Kidney epithelial cell (primary cell): ENCODE results near the gene AARS2. TPM values are rescaled to one million over a fixed set of nuclear protein-coding genes. Genes with fewer than 3 reads are reported as not detected.

Experiments
- DNase-seq: peaks from one replicate; pipeline ENCODE4 v3.0.0-alpha.2; 2010; ENCODE audit warnings: low read depth
- H3K27me3 ChIP-seq: 2 replicates; pipeline ENCODE4 v1.6.0; 2011; ENCODE audit warnings: low read length; ENCODE audit not compliant: control insufficient read depth, insufficient read depth
- H3K36me3 ChIP-seq: 2 replicates; pipeline ENCODE4 v1.5.1; 2011; ENCODE audit warnings: low read length; ENCODE audit not compliant: control insufficient read depth, insufficient read depth
- H3K4me3 ChIP-seq: 2 replicates; pipeline ENCODE4 v1.5.1; 2011; ENCODE audit warnings: low read depth, mild to moderate bottlenecking, control low read depth, low read length
- total RNA-seq: library from RNA; depleted of rRNA; stranded (reverse); fragments of >200 nt; gene quantifications from 2 replicates; pipeline ENCODE4 v1.2.3, GENCODE V29; 2015
- TF ChIP-seq, protein P1 (sequence below): IDR thresholded peaks from 2 replicates; pipeline ENCODE4 v1.5.1; 2011; ENCODE audit warnings: mild to moderate bottlenecking, moderate library complexity, low read length, control low read depth, inconsistent platforms; ENCODE audit not compliant: insufficient read depth, poor library complexity, severe bottlenecking

The AARS2 gene
- total RNA-seq, 1 donor from 2014 or later, result 11.9 TPM

DNA sequence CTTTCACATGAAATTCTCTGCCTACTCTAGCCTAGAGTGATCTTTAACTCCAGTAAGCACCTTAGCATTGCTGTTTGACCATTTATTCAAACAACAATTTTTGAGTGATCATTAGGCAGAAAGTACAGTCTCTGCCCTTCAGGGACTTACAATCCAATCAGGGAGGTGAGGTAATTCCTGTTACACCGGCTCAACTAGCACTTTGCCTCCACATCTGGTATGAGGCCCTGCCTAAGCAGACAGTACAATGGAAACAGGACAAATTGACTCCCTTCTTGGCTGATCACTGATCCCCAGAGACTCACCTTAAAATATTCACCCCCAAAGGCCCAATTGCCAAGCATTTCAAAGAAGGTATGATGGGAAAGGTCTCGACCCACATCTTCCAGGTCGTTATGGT, 1.4 kb downstream of the AARS2 start:
- H3K4me3 ChIP-seq, result no peak overlapping the region
- no peak for DNase-seq
- peaks cover 2% of the 10 kb centered on the region for H3K27me3 ChIP-seq
- H3K36me3 ChIP-seq, result peaks cover 2% of the 10 kb centered on the region
- TF ChIP-seq, protein P1, sequence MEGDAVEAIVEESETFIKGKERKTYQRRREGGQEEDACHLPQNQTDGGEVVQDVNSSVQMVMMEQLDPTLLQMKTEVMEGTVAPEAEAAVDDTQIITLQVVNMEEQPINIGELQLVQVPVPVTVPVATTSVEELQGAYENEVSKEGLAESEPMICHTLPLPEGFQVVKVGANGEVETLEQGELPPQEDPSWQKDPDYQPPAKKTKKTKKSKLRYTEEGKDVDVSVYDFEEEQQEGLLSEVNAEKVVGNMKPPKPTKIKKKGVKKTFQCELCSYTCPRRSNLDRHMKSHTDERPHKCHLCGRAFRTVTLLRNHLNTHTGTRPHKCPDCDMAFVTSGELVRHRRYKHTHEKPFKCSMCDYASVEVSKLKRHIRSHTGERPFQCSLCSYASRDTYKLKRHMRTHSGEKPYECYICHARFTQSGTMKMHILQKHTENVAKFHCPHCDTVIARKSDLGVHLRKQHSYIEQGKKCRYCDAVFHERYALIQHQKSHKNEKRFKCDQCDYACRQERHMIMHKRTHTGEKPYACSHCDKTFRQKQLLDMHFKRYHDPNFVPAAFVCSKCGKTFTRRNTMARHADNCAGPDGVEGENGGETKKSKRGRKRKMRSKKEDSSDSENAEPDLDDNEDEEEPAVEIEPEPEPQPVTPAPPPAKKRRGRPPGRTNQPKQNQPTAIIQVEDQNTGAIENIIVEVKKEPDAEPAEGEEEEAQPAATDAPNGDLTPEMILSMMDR, result no peak

DNA sequence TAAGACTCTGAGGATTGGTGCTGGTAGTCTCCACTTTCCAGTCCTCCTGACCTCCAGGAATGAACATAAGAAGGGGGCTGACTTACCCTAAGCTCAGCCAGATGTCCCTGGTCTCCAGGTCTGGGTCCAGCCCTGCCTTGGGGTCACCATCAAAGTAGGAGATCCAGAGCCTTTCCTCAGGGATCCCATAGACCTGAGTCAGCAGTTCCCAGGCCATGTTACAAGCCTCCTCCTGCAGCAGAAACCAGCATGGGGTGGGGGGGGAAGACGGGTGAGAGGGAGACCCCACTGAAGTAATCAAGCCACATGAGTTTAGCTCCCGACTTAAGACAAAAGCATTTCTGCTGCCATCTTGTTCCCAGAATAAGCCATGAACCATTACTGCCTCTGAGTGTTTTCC, 1.8 kb downstream of the AARS2 start:
- no peak overlapping the region for H3K4me3 ChIP-seq
- DNase-seq, result no peak
- H3K27me3 ChIP-seq, result peaks cover 1% of the 10 kb centered on the region
- TF ChIP-seq, protein P1, result no peak
- H3K36me3 ChIP-seq, result peaks cover 2% of the 10 kb centered on the region

DNA sequence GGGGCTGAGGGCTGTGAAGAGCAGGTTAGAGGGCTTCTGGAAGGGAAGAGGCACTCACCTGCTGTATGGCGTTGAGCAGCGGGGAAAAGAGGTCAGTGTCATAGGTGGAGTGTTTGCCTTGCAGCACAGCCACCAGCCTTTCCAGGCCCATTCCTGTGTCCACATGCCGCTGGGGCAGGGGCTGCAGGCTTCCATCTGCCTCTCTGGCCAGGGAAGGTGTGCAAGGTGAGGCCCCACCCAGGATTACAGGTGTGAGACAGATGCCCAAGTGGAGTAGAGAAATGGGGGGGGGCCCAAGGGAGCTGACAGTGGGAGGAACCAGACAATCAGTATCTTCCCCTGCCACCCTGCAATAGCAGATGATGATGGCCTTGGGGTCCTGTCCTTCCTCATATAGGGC, 2.9 kb downstream of the AARS2 start:
- Histone ChIP-seq H3K36me3 (peaks cover 2% of the 10 kb centered on the region), H3K4me3 (no peak overlapping the region), H3K27me3 (no peaks in the 10 kb centered on the region)
- TF ChIP-seq, protein P1, result no peak
- no peak for DNase-seq

- TF ChIP-seq, protein P1, result no peak
- Histone ChIP-seq H3K36me3 (peaks cover 2% of the 10 kb centered on the region), H3K4me3 (no peak overlapping the region), H3K27me3 (no peaks in the 10 kb centered on the region)
- no peak for DNase-seq
Measured at GRCh38 chr6:44309631-44310030, 3.5 kb downstream of the AARS2 start.

DNA sequence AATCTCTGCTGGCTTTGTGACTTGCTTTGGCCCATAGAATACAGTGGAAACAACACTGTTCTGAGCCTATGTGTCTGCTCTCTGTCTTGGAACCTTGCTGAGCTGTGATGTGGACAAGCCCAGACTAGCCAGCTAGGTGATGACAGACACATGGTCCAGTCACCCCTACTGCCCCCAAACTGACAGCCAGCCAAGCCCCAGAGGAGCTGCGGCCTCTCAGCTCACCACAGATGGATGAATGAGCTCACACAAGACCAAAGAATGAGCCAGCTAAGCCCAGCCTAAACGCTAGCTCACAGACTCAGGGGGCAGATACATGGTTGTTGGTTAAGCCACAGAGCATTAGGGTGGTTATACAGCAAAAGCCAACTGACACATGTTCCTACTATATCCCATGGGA, 4.1 kb downstream of the AARS2 start:
- H3K27me3 ChIP-seq, result no peaks in the 10 kb centered on the region

DNA sequence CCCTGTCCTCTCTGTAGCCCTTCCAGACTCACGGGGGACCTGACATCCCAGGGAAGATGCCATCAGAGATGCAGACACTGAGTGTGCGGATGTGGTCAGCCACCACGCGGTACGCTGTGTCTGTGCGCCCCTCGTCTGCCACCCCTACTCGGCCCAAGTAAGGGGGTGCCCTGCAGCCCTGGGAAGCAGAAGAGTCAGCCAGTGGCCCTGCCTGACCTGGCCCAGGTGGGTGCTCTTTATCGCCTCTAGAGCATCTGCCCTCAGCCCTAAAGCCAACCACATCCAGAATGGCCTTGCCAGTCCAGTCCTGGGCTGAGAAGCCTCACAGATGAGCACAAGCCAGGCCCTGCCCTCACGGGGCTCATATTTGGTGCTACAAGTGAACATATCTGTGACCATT, 5.9 kb downstream of the AARS2 start:
- no peak for DNase-seq
- Histone ChIP-seq H3K36me3 (peaks cover 2% of the 10 kb centered on the region), H3K4me3 (no peak overlapping the region), H3K27me3 (no peaks in the 10 kb centered on the region)
- TF ChIP-seq, protein P1, result no peak

More for the DNA sequence above, 4.1 kb downstream of the AARS2 start:
- DNase-seq, result no peak
- peaks cover 2% of the 10 kb centered on the region for H3K36me3 ChIP-seq
- H3K4me3 ChIP-seq, result no peak overlapping the region
- TF ChIP-seq, protein P1, result no peak
